Transverse colon (tissue), 4 donors: Measurements from ENCODE around the gene SPATA45. TPM values are rescaled to one million over a fixed set of nuclear protein-coding genes. Genes with fewer than 3 reads are reported as not detected.
A peak's percentile ranks its signal among the peaks of the same experiment; 100 is the strongest.

Experiments used
- DNase-seq: peaks from one replicate; pipeline ENCODE4 v3.0.0-alpha.2; 2019
- H3K27ac ChIP-seq, 4 donors: fragments of 200-600 bp; sonication (generic); 2 replicates each; pipeline ENCODE4 v1.5.1; 2016 to 2018; ENCODE audit warnings: inconsistent platforms in 4 of 4
- H3K27me3 ChIP-seq: fragments of 200-600 bp; sonication (generic); 2 replicates; pipeline ENCODE4 v1.5.1; 2017; ENCODE audit warnings: inconsistent platforms
- H3K36me3 ChIP-seq, 4 donors: fragments of 200-600 bp; sonication (generic); 2 replicates each; pipeline ENCODE4 v1.5.1; 2017 to 2019; ENCODE audit warnings: inconsistent platforms in 4 of 4
- H3K4me1 ChIP-seq, 4 donors: fragments of 200-600 bp; sonication (generic); 2 replicates each; pipeline ENCODE4 v1.5.1; 2017 to 2020; ENCODE audit warnings: inconsistent platforms in 4 of 4
- H3K4me3 ChIP-seq, 4 donors: fragments of 200-600 bp; sonication (generic); 1 replicate in 1 of 4; 2 replicates in 3 of 4; pipeline versions ENCODE4 v1.5.1 to v1.6.1; 2017 to 2019; ENCODE audit warnings: inconsistent platforms in 4 of 4
- H3K9me3 ChIP-seq, 2 donors: fragments of 200-600 bp; sonication (generic); 2 replicates each; pipeline ENCODE4 v1.5.1; 2017 to 2019; ENCODE audit warnings: inconsistent platforms in 2 of 2
- CTCF ChIP-seq, 5 experiments: fragments of 200-600 bp in 3 of 5; fragments of 450-650 bp in 2 of 5; sonication (generic) in 3 of 5; IDR thresholded peaks; 1 replicate in 2 of 5; 2 replicates in 3 of 5; pipeline ENCODE4 v1.5.1; 2016 to 2017; ENCODE audit warnings: antibody characterized with exemption in 5 of 5, inconsistent platforms in 3 of 5, mild to moderate bottlenecking in 2 of 5, moderate library complexity in 1 of 5
- EP300 ChIP-seq: sonication (generic); formaldehyde crosslinking; IDR thresholded peaks from one replicate; pipeline ENCODE4 v1.6.1; 2017; ENCODE audit warnings: antibody characterized with exemption, low read depth
- POLR2A ChIP-seq: fragments of 450-650 bp; IDR thresholded peaks from one replicate; pipeline ENCODE4 v1.6.1; 2016; ENCODE audit warnings: antibody characterized with exemption, mild to moderate bottlenecking, moderate library complexity
- POLR2AphosphoS5 ChIP-seq, 3 donors: sonication (generic); formaldehyde crosslinking; IDR thresholded peaks; one replicate each; pipeline ENCODE4 v1.6.1; 2016; ENCODE audit warnings: antibody characterized with exemption in 3 of 3
- WGBS, 2 donors: methylation state at CpG; one replicate each; pipeline ENCODE4 v1.1.5; 2018; ENCODE audit warnings: low coverage in 1 of 2; 5-methylcytosine and 5-hydroxymethylcytosine counted together
- in situ Hi-C, 4 donors: fragments of 200-750 bp; cut with MboI; loops; one replicate each; pipeline versions ENCODE4 v1.15.0 to v1.15.1; 2017; ENCODE audit warnings: low sequenced_read_pairs in 3 of 4, low pct_ligation_motif_present in 1 of 4, low pct_unique_long_range_greater_than_20kb in 1 of 4
- intact Hi-C: fragments of 100-400 bp; cut with DNase I; formaldehyde crosslinking; loops from one replicate; pipeline ENCODE4 v1.15.1; 2023; ENCODE audit warnings: low total_unique reads
- total RNA-seq, 4 donors: library from RNA; depleted of rRNA; stranded (reverse); fragments of >200 nt; gene quantifications; one replicate each; pipeline ENCODE4 v1.1.0, GENCODE V29; 2016

The SPATA45 gene
- total RNA-seq, 4 donors from 2014 or later, result not detected

- intact Hi-C loops, result loop anchor here (10.0 kb wide), 1 partner anchor 119 kb away; no protein-coding TSS in a partner anchor
- Histone ChIP-seq H3K4me1 (peaks cover 0 to 5% (median 2%) of the 10 kb centered on the region in 4 donors), H3K36me3 (peaks cover 0 to 34% (median 16%) of the 10 kb centered on the region in 4 donors), H3K9me3 (no peaks in the 10 kb centered on the region), H3K4me3 (no peak overlapping the region), H3K27me3 (no peaks in the 10 kb centered on the region), H3K27ac (no peak overlapping the region)
- no peak for DNase-seq
- TF ChIP-seq EP300, result no peak
- TF ChIP-seq POLR2A, result no peak
- no peak for TF ChIP-seq CTCF (IDR thresholded peaks at IDR 0.05)
- TF ChIP-seq POLR2AphosphoS5 (IDR thresholded peaks at IDR 0.05), result no peak
- 52 to 56% methylated on average over 1 of the region's 1 CpG for WGBS, 2 donors
- in situ Hi-C loops, result loop anchor here in 1 of 4 donors (25.0 kb wide), 1 partner anchor 122 kb away; no protein-coding TSS in a partner anchor
These were observed 63.5 kb downstream of the SPATA45 start for GRCh38 chr1:212783976-212784375.

- Histone ChIP-seq H3K27me3 (no peaks in the 10 kb centered on the region), H3K9me3 (no peaks in the 10 kb centered on the region), H3K4me3 (no peak overlapping the region), H3K4me1 (no peaks in the 10 kb centered on the region), H3K27ac (no peak overlapping the region), H3K36me3 (peaks cover 0 to 34% (median 16%) of the 10 kb centered on the region in 4 donors)
- intact Hi-C loops, result loop anchor here (10.0 kb wide), 1 partner anchor 118 kb away; no protein-coding TSS in a partner anchor
- 88 to 100% methylated on average over 3 of the region's 3 CpGs for WGBS, 2 donors
- TF ChIP-seq EP300, result no peak
- peak; percentile 50 to 66 (median 61) for TF ChIP-seq CTCF (IDR thresholded peaks at IDR 0.05)
- no peak for TF ChIP-seq POLR2A
- no peak for TF ChIP-seq POLR2AphosphoS5 (IDR thresholded peaks at IDR 0.05)
- no peak for DNase-seq
- in situ Hi-C loops, result loop anchor here in 1 of 4 donors (25.0 kb wide), 1 partner anchor 120 kb away; no protein-coding TSS in a partner anchor
These were observed 64.9 kb downstream of the SPATA45 start for GRCh38 chr1:212782422-212783154.

- TF ChIP-seq EP300 (no peak), CTCF (IDR thresholded peaks at IDR 0.05) (no peak)
- intact Hi-C loops, result loop anchor here (10.0 kb wide), 1 partner anchor 116 kb away; no protein-coding TSS in a partner anchor
- H3K36me3 ChIP-seq, result peaks cover 0 to 32% (median 12%) of the 10 kb centered on the region in 4 donors
- WGBS, 2 donors, result 70 to 78% methylated on average over 2 of the region's 2 CpGs
- in situ Hi-C loops, result loop anchor here in 1 of 4 donors (25.0 kb wide), 1 partner anchor 119 kb away; no protein-coding TSS in a partner anchor
- no peaks in the 10 kb centered on the region for H3K4me1 ChIP-seq
- H3K4me3 ChIP-seq, result no peak overlapping the region
- no peak overlapping the region for H3K27ac ChIP-seq
- H3K27me3 ChIP-seq, result no peaks in the 10 kb centered on the region
- no peaks in the 10 kb centered on the region for H3K9me3 ChIP-seq
- no peak for DNase-seq
These were observed 66.2 kb downstream of the SPATA45 start for GRCh38 chr1:212781225-212781624.

- Histone ChIP-seq H3K27me3 (no peaks in the 10 kb centered on the region), H3K4me1 (no peaks in the 10 kb centered on the region), H3K9me3 (no peaks in the 10 kb centered on the region), H3K27ac (no peak overlapping the region), H3K36me3 (peaks cover 0 to 27% (median 11%) of the 10 kb centered on the region in 4 donors), H3K4me3 (no peak overlapping the region)
- TF ChIP-seq CTCF (IDR thresholded peaks at IDR 0.05), result no peak
- no peak for TF ChIP-seq POLR2AphosphoS5 (IDR thresholded peaks at IDR 0.05)
- TF ChIP-seq EP300, result no peak
- TF ChIP-seq POLR2A, result no peak
- no peak for DNase-seq
- 71 to 94% methylated on average over 3 of the region's 3 CpGs for WGBS, 2 donors
- in situ Hi-C loops (loop anchor here in 1 of 4 donors (25.0 kb wide), 1 partner anchor 118 kb away; no protein-coding TSS in a partner anchor), intact Hi-C loops (loop anchor here (10.0 kb wide), 1 partner anchor 116 kb away; no protein-coding TSS in a partner anchor)
These were observed 66.7 kb downstream of the SPATA45 start for GRCh38 chr1:212780759-212781158.
